ENCODE measurements around the gene HPCA. TPM values are rescaled to one million over a fixed set of nuclear protein-coding genes. Genes with fewer than 3 reads are reported as not detected.

HPCA gene
- total and polyA plus RNA-seq, 3 experiments from 2014 or later: not detected

- no peak overlapping the region for H3K4me3 Mint-ChIP-seq
- H3K4me1 Mint-ChIP-seq: peaks cover 14 to 20% (median 19%) of the 10 kb centered on the region in 3 donors
- H3K27me3 Mint-ChIP-seq: peaks cover 34 to 58% of the 10 kb centered on the region in 2 donors
- Histone ChIP-seq H3K9me3 (ENCODE audit: low read length) (no peaks in the 10 kb centered on the region), H3K4me1 (ENCODE audit: insufficient read depth, low read length) (peaks cover 7% of the 10 kb centered on the region), H3K36me3 (ENCODE audit: insufficient read depth, low read length) (no peaks in the 10 kb centered on the region), H3K4me3 (ENCODE audit: low read length) (no peak overlapping the region), H3K27ac (ENCODE audit: low read depth, low read length) (no peak overlapping the region), H3K27me3 (ENCODE audit: insufficient read depth, low read length, poor library complexity, severe bottlenecking) (peaks cover 31% of the 10 kb centered on the region)
- ChIA-PET CTCF (interaction anchor here (0.7 to 9.5 kb wide), 3 partner anchors 164 to 211 kb away, joined by 3 to 112 read pairs (median 4); no protein-coding TSS in a partner anchor), POLR2A (no interaction called here)
- DNase-seq: no peak
- no peaks in the 10 kb centered on the region for H3K36me3 Mint-ChIP-seq
- no peaks in the 10 kb centered on the region for H3K9me3 Mint-ChIP-seq
- H3K27ac Mint-ChIP-seq: peak overlapping the region in 3 of 8 donors; percentile 24 to 39 (median 24)
Measured at GRCh38 chr1:32874860-32875752, 11.2 kb upstream of the HPCA start.

GRCh38 chr1:32876341-32877210 lies 9.7 kb upstream of the HPCA start:
- peak in 4 of 5 donors; percentile 41 to 58 (median 46) for DNase-seq
- Histone ChIP-seq H3K36me3 (ENCODE audit: insufficient read depth, low read length) (no peaks in the 10 kb centered on the region), H3K27ac (ENCODE audit: low read depth, low read length) (no peak overlapping the region), H3K4me1 (ENCODE audit: insufficient read depth, low read length) (peaks cover under 1% of the 10 kb centered on the region), H3K27me3 (ENCODE audit: insufficient read depth, low read length, poor library complexity, severe bottlenecking) (peaks cover 21% of the 10 kb centered on the region), H3K4me3 (ENCODE audit: low read length) (no peak overlapping the region), H3K9me3 (ENCODE audit: low read length) (no peaks in the 10 kb centered on the region)
- no peak overlapping the region for H3K4me3 Mint-ChIP-seq
- no peaks in the 10 kb centered on the region for H3K36me3 Mint-ChIP-seq
- POLR2A ChIA-PET: interaction anchor here (0.6 kb wide), 1 partner anchor 165 kb away, joined by 3 read pairs; no protein-coding TSS in a partner anchor
- CTCF ChIA-PET: interaction anchor here (0.7 to 9.5 kb wide), 10 partner anchors 9 to 180 kb away, joined by 3 to 112 read pairs (median 3); no protein-coding TSS in a partner anchor
- no peak overlapping the region for H3K27ac Mint-ChIP-seq
- peaks cover 5 to 11% (median 10%) of the 10 kb centered on the region in 3 donors for H3K4me1 Mint-ChIP-seq
- H3K9me3 Mint-ChIP-seq: no peaks in the 10 kb centered on the region
- H3K27me3 Mint-ChIP-seq: peaks cover 26 to 59% of the 10 kb centered on the region in 2 donors

GRCh38 chr1:32877211-32878110 lies 8.8 kb upstream of the HPCA start:
- Histone ChIP-seq H3K4me3 (ENCODE audit: low read length) (no peak overlapping the region), H3K36me3 (ENCODE audit: insufficient read depth, low read length) (no peaks in the 10 kb centered on the region), H3K27me3 (ENCODE audit: insufficient read depth, low read length, poor library complexity, severe bottlenecking) (peaks cover 13% of the 10 kb centered on the region), H3K9me3 (ENCODE audit: low read length) (no peaks in the 10 kb centered on the region), H3K4me1 (ENCODE audit: insufficient read depth, low read length) (no peaks in the 10 kb centered on the region), H3K27ac (ENCODE audit: low read depth, low read length) (no peak overlapping the region)
- no peaks in the 10 kb centered on the region for H3K36me3 Mint-ChIP-seq
- H3K27me3 Mint-ChIP-seq: peaks cover 21 to 56% of the 10 kb centered on the region in 2 donors
- peak in 1 of 5 donors; percentile 8 for DNase-seq
- no peak overlapping the region for H3K27ac Mint-ChIP-seq
- no peak overlapping the region for H3K4me3 Mint-ChIP-seq
- ChIA-PET POLR2A (no interaction called here), CTCF (interaction anchor here (1.3 to 9.5 kb wide), 3 partner anchors 8 to 166 kb away, joined by 3 to 112 read pairs (median 3); no protein-coding TSS in a partner anchor)
- peaks cover 3 to 4% (median 4%) of the 10 kb centered on the region in 3 donors for H3K4me1 Mint-ChIP-seq
- no peaks in the 10 kb centered on the region for H3K9me3 Mint-ChIP-seq

GRCh38 chr1:32878183-32878582 lies 8.1 kb upstream of the HPCA start:
- Mint-ChIP-seq H3K4me3 (no peak overlapping the region), H3K27me3 (peaks cover 16 to 52% of the 10 kb centered on the region in 2 donors), H3K27ac (no peak overlapping the region), H3K9me3 (no peaks in the 10 kb centered on the region), H3K4me1 (no peaks in the 10 kb centered on the region), H3K36me3 (no peaks in the 10 kb centered on the region)
- Histone ChIP-seq H3K4me3 (ENCODE audit: low read length) (no peak overlapping the region), H3K27me3 (ENCODE audit: insufficient read depth, low read length, poor library complexity, severe bottlenecking) (peaks cover 8% of the 10 kb centered on the region), H3K27ac (ENCODE audit: low read depth, low read length) (no peak overlapping the region), H3K9me3 (ENCODE audit: low read length) (no peaks in the 10 kb centered on the region), H3K4me1 (ENCODE audit: insufficient read depth, low read length) (no peaks in the 10 kb centered on the region), H3K36me3 (ENCODE audit: insufficient read depth, low read length) (no peaks in the 10 kb centered on the region)
- no peak for DNase-seq
- POLR2A ChIA-PET: no interaction called here
- CTCF ChIA-PET: interaction anchor here (1.0 kb wide), 1 partner anchor 166 kb away, joined by 5 read pairs; no protein-coding TSS in a partner anchor

- Mint-ChIP-seq H3K27me3 (peaks cover 19 to 54% of the 10 kb centered on the region in 2 donors), H3K4me1 (no peaks in the 10 kb centered on the region), H3K4me3 (no peak overlapping the region), H3K27ac (no peak overlapping the region), H3K36me3 (no peaks in the 10 kb centered on the region), H3K9me3 (no peaks in the 10 kb centered on the region)
- Histone ChIP-seq H3K36me3 (ENCODE audit: insufficient read depth, low read length) (no peaks in the 10 kb centered on the region), H3K9me3 (ENCODE audit: low read length) (no peaks in the 10 kb centered on the region), H3K27me3 (ENCODE audit: insufficient read depth, low read length, poor library complexity, severe bottlenecking) (peaks cover 3% of the 10 kb centered on the region), H3K4me3 (ENCODE audit: low read length) (no peak overlapping the region), H3K4me1 (ENCODE audit: insufficient read depth, low read length) (no peaks in the 10 kb centered on the region), H3K27ac (ENCODE audit: low read depth, low read length) (no peak overlapping the region)
- POLR2A ChIA-PET: no interaction called here
- CTCF ChIA-PET: interaction anchor here (1.0 kb wide), 1 partner anchor 166 kb away, joined by 5 read pairs; no protein-coding TSS in a partner anchor
- peak in 1 of 5 donors; percentile 31 for DNase-seq
Measured at GRCh38 chr1:32878637-32879041, 7.7 kb upstream of the HPCA start.

- H3K27ac Mint-ChIP-seq: no peak overlapping the region
- ChIA-PET POLR2A (no interaction called here), CTCF (interaction anchor here (3.3 kb wide), 1 partner anchor 169 kb away, joined by 10 read pairs; no protein-coding TSS in a partner anchor)
- H3K27me3 Mint-ChIP-seq: peaks cover 14 to 50% of the 10 kb centered on the region in 2 donors
- no peak overlapping the region for H3K4me3 Mint-ChIP-seq
- no peaks in the 10 kb centered on the region for H3K9me3 Mint-ChIP-seq
- H3K27me3 ChIP-seq (ENCODE audit: insufficient read depth, low read length, poor library complexity, severe bottlenecking): peaks cover 7% of the 10 kb centered on the region
- no peaks in the 10 kb centered on the region for H3K36me3 ChIP-seq (ENCODE audit: insufficient read depth, low read length)
- no peak overlapping the region for H3K4me3 ChIP-seq (ENCODE audit: low read length)
- H3K4me1 ChIP-seq (ENCODE audit: insufficient read depth, low read length): no peaks in the 10 kb centered on the region
- no peak overlapping the region for H3K27ac ChIP-seq (ENCODE audit: low read depth, low read length)
- DNase-seq: peak in 1 of 5 donors; percentile 26
- peaks cover 0 to 9% (median 4%) of the 10 kb centered on the region in 3 donors for H3K4me1 Mint-ChIP-seq
- no peaks in the 10 kb centered on the region for H3K9me3 ChIP-seq (ENCODE audit: low read length)
- H3K36me3 Mint-ChIP-seq: no peaks in the 10 kb centered on the region
Measured at GRCh38 chr1:32881291-32881690, 5.0 kb upstream of the HPCA start.

Measured in CD8-positive, alpha-beta memory T cell (primary cell).